ENCODE results near the gene MAPK6.

The MAPK6 gene

GRCh38 chr15:52113708-52114107, 94.7 kb downstream of the MAPK6 start:
- CTCF ChIA-PET: interaction anchor here (0.6 kb wide), 1 partner anchor 44 kb away, joined by 3 read pairs; no protein-coding TSS in a partner anchor

GRCh38 chr15:52114261-52115055, 95.4 kb downstream of the MAPK6 start:
- POLR2A ChIA-PET (ENCODE audit: low non-redundant PET): no interaction called here
- DNase-seq (ENCODE audit: low spot score): no peak
- CTCF ChIA-PET: no interaction called here
- TF ChIP-seq CTCF (conservative IDR thresholded peaks at IDR 0.05; ENCODE audit: low read depth): no peak
- H3K27ac ChIP-seq: no peak overlapping the region

More at GRCh38 chr15:52113708-52114107, 94.7 kb downstream of the MAPK6 start:
- no peak for TF ChIP-seq CTCF (conservative IDR thresholded peaks at IDR 0.05; ENCODE audit: low read depth)
- POLR2A ChIA-PET (ENCODE audit: low non-redundant PET): no interaction called here
- H3K27ac ChIP-seq: no peak overlapping the region
- DNase-seq (ENCODE audit: low spot score): no peak

- ChIA-PET CTCF (no interaction called here), POLR2A (ENCODE audit: low non-redundant PET) (no interaction called here)
- no peak overlapping the region for H3K27ac ChIP-seq
- TF ChIP-seq CTCF (conservative IDR thresholded peaks at IDR 0.05; ENCODE audit: low read depth): no peak
- DNase-seq (ENCODE audit: low spot score): no peak
Observed at GRCh38 chr15:52115598-52116427, 96.8 kb downstream of the MAPK6 start.

Data from RWPE1 (cell line).